ENCODE results near the gene BRF1.
A peak's percentile ranks its signal among the peaks of the same experiment; 100 is the strongest.

Gene BRF1

GRCh38 chr14:105316968-105317510 is 16.2 kb upstream of the BRF1 start:
- Histone ChIP-seq H3K27me3 (ENCODE audit: insufficient read depth, low read length, poor library complexity, severe bottlenecking) (no peaks in the 10 kb centered on the region), H3K9me2 (replicated peaks; ENCODE audit: low read depth, low read length) (no peaks in the 10 kb centered on the region), H3K9me3 (ENCODE audit: insufficient read depth, low read depth, low read length) (no peaks in the 10 kb centered on the region), H3K4me2 (ENCODE audit: low read depth, low read length, poor library complexity, severe bottlenecking) (peak overlapping the region; percentile 95), H3K9ac (ENCODE audit: low read depth, low read length, poor library complexity, severe bottlenecking) (no peak overlapping the region), H2AFZ (ENCODE audit: low read length) (no peak overlapping the region), H3K4me3 (ENCODE audit: low read length, poor library complexity, severe bottlenecking) (peak overlapping the region; percentile 0), H3K36me3 (ENCODE audit: insufficient read depth, low read length) (no peaks in the 10 kb centered on the region), H3F3A (ENCODE audit: low read depth) (no peaks in the 10 kb centered on the region), H4K20me1 (ENCODE audit: insufficient read depth, low read length, poor library complexity, severe bottlenecking) (peaks cover 21% of the 10 kb centered on the region), H3K4me1 (ENCODE audit: insufficient read depth, low read length, poor library complexity, severe bottlenecking) (peaks cover 34% of the 10 kb centered on the region), H3K79me2 (ENCODE audit: insufficient read depth, low read length) (peaks cover 50% of the 10 kb centered on the region)
- TF ChIP-seq CTCF (conservative IDR thresholded peaks at IDR 0.05; ENCODE audit: low read length) (no peak), EZH2phosphoT487 (IDR thresholded peaks at IDR 0.05; ENCODE audit: borderline replicate concordance) (no peak)

- H3K4me1 ChIP-seq (ENCODE audit: insufficient read depth, low read length, poor library complexity, severe bottlenecking): peaks cover 34% of the 10 kb centered on the region
- peaks cover 50% of the 10 kb centered on the region for H3K79me2 ChIP-seq (ENCODE audit: insufficient read depth, low read length)
- no peaks in the 10 kb centered on the region for H3K9me2 ChIP-seq (replicated peaks; ENCODE audit: low read depth, low read length)
- peak overlapping the region; percentile 76 for H3K4me3 ChIP-seq (ENCODE audit: low read length, poor library complexity, severe bottlenecking)
- no peaks in the 10 kb centered on the region for H3K27me3 ChIP-seq (ENCODE audit: insufficient read depth, low read length, poor library complexity, severe bottlenecking)
- no peak overlapping the region for H3K9ac ChIP-seq (ENCODE audit: low read depth, low read length, poor library complexity, severe bottlenecking)
- no peaks in the 10 kb centered on the region for H3K9me3 ChIP-seq (ENCODE audit: insufficient read depth, low read depth, low read length)
- H4K20me1 ChIP-seq (ENCODE audit: insufficient read depth, low read length, poor library complexity, severe bottlenecking): peaks cover 21% of the 10 kb centered on the region
- no peaks in the 10 kb centered on the region for H3K36me3 ChIP-seq (ENCODE audit: insufficient read depth, low read length)
- peak overlapping the region; percentile 95 for H3K4me2 ChIP-seq (ENCODE audit: low read depth, low read length, poor library complexity, severe bottlenecking)
- TF ChIP-seq EZH2phosphoT487 (IDR thresholded peaks at IDR 0.05; ENCODE audit: borderline replicate concordance): no peak
- TF ChIP-seq CTCF (conservative IDR thresholded peaks at IDR 0.05; ENCODE audit: low read length): no peak
- H2AFZ ChIP-seq (ENCODE audit: low read length): no peak overlapping the region
- no peaks in the 10 kb centered on the region for H3F3A ChIP-seq (ENCODE audit: low read depth)
Observed at GRCh38 chr14:105316577-105316941, 15.8 kb upstream of the BRF1 start.

GRCh38 chr14:105315941-105316576 is 15.3 kb upstream of the BRF1 start:
- Histone ChIP-seq H2AFZ (ENCODE audit: low read length) (no peak overlapping the region), H3K79me2 (ENCODE audit: insufficient read depth, low read length) (peaks cover 45% of the 10 kb centered on the region), H3K4me2 (ENCODE audit: low read depth, low read length, poor library complexity, severe bottlenecking) (peak overlapping the region; percentile 95), H3K4me1 (ENCODE audit: insufficient read depth, low read length, poor library complexity, severe bottlenecking) (peaks cover 34% of the 10 kb centered on the region), H3K9ac (ENCODE audit: low read depth, low read length, poor library complexity, severe bottlenecking) (peak overlapping the region; percentile 55), H3K9me3 (ENCODE audit: insufficient read depth, low read depth, low read length) (no peaks in the 10 kb centered on the region), H3K9me2 (replicated peaks; ENCODE audit: low read depth, low read length) (no peaks in the 10 kb centered on the region), H3K27me3 (ENCODE audit: insufficient read depth, low read length, poor library complexity, severe bottlenecking) (no peaks in the 10 kb centered on the region), H3K36me3 (ENCODE audit: insufficient read depth, low read length) (no peaks in the 10 kb centered on the region), H3F3A (ENCODE audit: low read depth) (no peaks in the 10 kb centered on the region), H4K20me1 (ENCODE audit: insufficient read depth, low read length, poor library complexity, severe bottlenecking) (peaks cover 21% of the 10 kb centered on the region), H3K4me3 (ENCODE audit: low read length, poor library complexity, severe bottlenecking) (peak overlapping the region; percentile 76)
- TF ChIP-seq EZH2phosphoT487 (IDR thresholded peaks at IDR 0.05; ENCODE audit: borderline replicate concordance) (no peak), CTCF (conservative IDR thresholded peaks at IDR 0.05; ENCODE audit: low read length) (no peak)
